Body of pancreas (tissue), 4 donors: ENCODE results near the gene AHI1. TPM values are rescaled to one million over a fixed set of nuclear protein-coding genes. Genes with fewer than 3 reads are reported as not detected.
"Not testable (repeated sequence)": the region's sequence is repeated elsewhere in the genome, so short reads cannot be mapped to it uniquely, and the experiment has no call there.

Source experiments
- ATAC-seq: fragments of 150-250 bp; one replicate; pipeline ENCODE4 v1.9.1; 2016
- DNase-seq, 4 donors: peaks; one replicate each; pipeline ENCODE4 v3.0.0-alpha.2; 2019
- H3K27ac ChIP-seq, 4 donors: fragments of 200-600 bp; sonication (generic); 1 replicate in 3 of 4; 2 replicates in 1 of 4; pipeline versions ENCODE4 v1.5.1 to v1.6.1; 2016 to 2019; ENCODE audit warnings: mild to moderate bottlenecking in 1 of 4, mixed read lengths in 1 of 4, moderate library complexity in 1 of 4
- H3K27me3 ChIP-seq, 2 donors: fragments of 200-600 bp; sonication (generic); one replicate each; pipeline ENCODE4 v1.6.0; 2016; ENCODE audit warnings: mild to moderate bottlenecking in 1 of 2
- H3K36me3 ChIP-seq, 2 donors: fragments of 200-600 bp; sonication (generic); replicated peaks in 1 of 2; 2 replicates each; pipeline ENCODE4 v1.5.1; 2016; ENCODE audit warnings: low read depth in 2 of 2; ENCODE audit not compliant: insufficient read depth in 1 of 2
- H3K4me1 ChIP-seq: fragments of 200-600 bp; sonication (generic); one replicate; pipeline ENCODE4 v1.6.0; 2016
- H3K4me3 ChIP-seq, 2 donors: fragments of 200-600 bp; sonication (generic); 1 replicate in 1 of 2; 2 replicates in 1 of 2; pipeline ENCODE4 v1.5.1; 2016 to 2019
- H3K9me3 ChIP-seq, 3 donors: fragments of 200-600 bp; sonication (generic); 1 replicate in 2 of 3; 2 replicates in 1 of 3; pipeline ENCODE4 v1.5.1; 2016
- CTCF ChIP-seq, 7 experiments: fragments of 450-650 bp in 4 of 7; fragments of 200-600 bp in 3 of 7; sonication (generic) in 3 of 7; IDR thresholded peaks; one replicate each; pipeline ENCODE4 v1.5.1; 2016 to 2019; ENCODE audit warnings: antibody characterized with exemption in 7 of 7
- POLR2A ChIP-seq, 3 donors: fragments of 450-650 bp; IDR thresholded peaks; one replicate each; pipeline ENCODE4 v1.6.1; 2016; ENCODE audit warnings: antibody characterized with exemption in 3 of 3, mild to moderate bottlenecking in 2 of 3
- WGBS, 2 donors: methylation state at CpG; one replicate each; pipeline ENCODE4 v1.1.5; 2017; 5-methylcytosine and 5-hydroxymethylcytosine counted together
- intact Hi-C: fragments of 100-400 bp; cut with DNase I; formaldehyde crosslinking; loops from one replicate; pipeline ENCODE4 v1.15.1; 2023
- total RNA-seq, 2 donors: library from RNA; depleted of rRNA; stranded (reverse); fragments of >200 nt; gene quantifications; one replicate each; pipeline ENCODE4 v1.1.0, GENCODE V29; 2016

Gene AHI1
- total RNA-seq, 2 donors from 2014 or later, result 20.2 to 107 TPM

- Histone ChIP-seq H3K27me3 (no peaks in the 10 kb centered on the region), H3K36me3 (no peaks in the 10 kb centered on the region), H3K4me1 (no peaks in the 10 kb centered on the region), H3K27ac (no peak overlapping the region), H3K9me3 (no peaks in the 10 kb centered on the region), H3K4me3 (no peak overlapping the region)
- no peak for TF ChIP-seq CTCF (IDR thresholded peaks at IDR 0.05)
- 86 to 88% methylated on average over 2 of the region's 2 CpGs for WGBS, 2 donors
- intact Hi-C loops, result no loop called here
- no peak for DNase-seq
- no peak for ATAC-seq
These were observed 124.8 kb downstream of the AHI1 start for GRCh38 chr6:135372758-135373157.

GRCh38 chr6:135363622-135364021 is 133.9 kb downstream of the AHI1 start:
- H3K4me3 ChIP-seq, H3K27me3 ChIP-seq, H3K4me1 ChIP-seq, H3K9me3 ChIP-seq, H3K36me3 ChIP-seq, H3K27ac ChIP-seq, intact Hi-C loops, ATAC-seq, DNase-seq: not testable (repeated sequence)
- WGBS, 2 donors, result no CpG with 5 or more reads among the region's 39 CpGs

- no peak for TF ChIP-seq POLR2A (IDR thresholded peaks at IDR 0.05)
- TF ChIP-seq CTCF (IDR thresholded peaks at IDR 0.05), result no peak
- H3K4me3 ChIP-seq, result no peak overlapping the region
- intact Hi-C loops, result no loop called here
These were observed 135.4 kb downstream of the AHI1 start for GRCh38 chr6:135362124-135362523.

GRCh38 chr6:135360222-135360621 is 137.3 kb downstream of the AHI1 start:
- intact Hi-C loops, result no loop called here
- 93 to 100% methylated on average over 2 of the region's 2 CpGs for WGBS, 2 donors
- no peaks in the 10 kb centered on the region for H3K9me3 ChIP-seq
- no peak for ATAC-seq
- no peak overlapping the region for H3K4me3 ChIP-seq
- H3K4me1 ChIP-seq, result no peaks in the 10 kb centered on the region
- no peak overlapping the region for H3K27ac ChIP-seq
- H3K27me3 ChIP-seq, result no peaks in the 10 kb centered on the region
- TF ChIP-seq POLR2A (IDR thresholded peaks at IDR 0.05) (no peak), CTCF (IDR thresholded peaks at IDR 0.05) (no peak)
- DNase-seq, result no peak
- H3K36me3 ChIP-seq, result no peaks in the 10 kb centered on the region

More at GRCh38 chr6:135362124-135362523, 135.4 kb downstream of the AHI1 start:
- Histone ChIP-seq H3K36me3 (no peaks in the 10 kb centered on the region), H3K4me1 (no peaks in the 10 kb centered on the region), H3K27me3 (no peaks in the 10 kb centered on the region), H3K9me3 (no peaks in the 10 kb centered on the region), H3K27ac (no peak overlapping the region)
- no peak for ATAC-seq
- WGBS, 2 donors, result 95% methylated on average over 4 of the region's 4 CpGs
- no peak for DNase-seq

GRCh38 chr6:135358985-135359384 is 138.6 kb downstream of the AHI1 start:
- 93 to 96% methylated on average over 2 of the region's 2 CpGs for WGBS, 2 donors
- ATAC-seq, result no peak
- Histone ChIP-seq H3K4me3 (no peak overlapping the region), H3K27me3 (no peaks in the 10 kb centered on the region), H3K4me1 (no peaks in the 10 kb centered on the region), H3K36me3 (no peaks in the 10 kb centered on the region), H3K9me3 (no peaks in the 10 kb centered on the region), H3K27ac (no peak overlapping the region)
- TF ChIP-seq POLR2A (IDR thresholded peaks at IDR 0.05) (no peak), CTCF (IDR thresholded peaks at IDR 0.05) (no peak)
- intact Hi-C loops, result no loop called here
- DNase-seq, result no peak
